GM21619 (cell line): ENCODE results near the gene SLC6A18.

Experiments used
- ATAC-seq: cut with Tn5 transposase; IDR thresholded peaks from one replicate; pipeline ENCODE4 v1.9.1; 2021; ENCODE audit not compliant: unreplicated experiment

Gene SLC6A18

GRCh38 chr5:1225081-1225480, at the start of gene SLC6A18:
Gene SLC6A18 (plus strand): TSS chr5:1225381. CDS start chr5:1225478, 97 bp downstream.
- no peak for ATAC-seq

- ATAC-seq = no peak
Observed at GRCh38 chr5:1175801-1176472, 49.2 kb upstream of the SLC6A18 start.

DNA sequence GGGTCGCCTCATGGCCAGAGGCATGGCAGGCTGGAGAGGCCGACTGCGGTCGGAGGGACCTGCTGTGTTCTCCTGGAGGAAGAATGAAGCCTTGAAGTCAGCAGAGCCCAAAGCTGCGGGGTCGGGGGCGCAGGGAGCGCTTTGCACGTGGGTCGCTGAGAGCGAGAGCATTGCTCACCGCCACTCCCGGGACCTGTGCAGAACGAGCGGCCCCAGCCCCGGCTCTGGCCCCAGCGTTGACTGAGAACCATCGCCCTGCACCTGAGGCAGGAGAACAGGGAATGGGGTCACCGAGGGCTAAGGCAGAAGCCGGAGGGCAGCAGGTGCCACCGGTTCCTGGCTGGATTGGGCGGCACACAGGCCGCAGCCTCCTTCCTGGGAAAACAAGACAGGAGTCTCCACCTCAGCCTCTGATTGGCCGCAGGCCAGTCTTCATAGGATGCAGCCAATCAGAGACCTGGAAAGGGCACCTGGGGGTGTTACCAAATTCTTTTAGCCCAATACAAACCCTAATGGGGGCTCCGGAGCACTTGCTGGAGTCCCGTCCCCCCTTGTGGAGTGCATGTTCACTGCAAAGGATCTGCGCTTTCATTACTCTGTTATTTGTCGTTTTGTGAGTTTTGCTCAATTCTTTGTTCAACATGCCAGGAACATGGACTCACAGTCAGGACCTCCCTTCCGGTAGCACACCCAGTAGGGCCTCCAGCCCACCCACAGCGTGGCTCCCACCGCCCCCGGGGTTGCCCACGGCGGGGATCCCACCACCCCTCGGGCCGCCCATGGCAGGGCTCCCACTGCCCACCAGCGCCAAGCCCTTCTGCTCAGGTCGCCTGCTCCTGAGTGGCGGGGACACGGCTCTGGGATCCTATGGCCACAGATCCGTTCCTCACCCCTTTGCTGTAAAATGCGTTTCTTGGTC, 48.4 kb upstream of the SLC6A18 start:
- ATAC-seq = no peak

DNA sequence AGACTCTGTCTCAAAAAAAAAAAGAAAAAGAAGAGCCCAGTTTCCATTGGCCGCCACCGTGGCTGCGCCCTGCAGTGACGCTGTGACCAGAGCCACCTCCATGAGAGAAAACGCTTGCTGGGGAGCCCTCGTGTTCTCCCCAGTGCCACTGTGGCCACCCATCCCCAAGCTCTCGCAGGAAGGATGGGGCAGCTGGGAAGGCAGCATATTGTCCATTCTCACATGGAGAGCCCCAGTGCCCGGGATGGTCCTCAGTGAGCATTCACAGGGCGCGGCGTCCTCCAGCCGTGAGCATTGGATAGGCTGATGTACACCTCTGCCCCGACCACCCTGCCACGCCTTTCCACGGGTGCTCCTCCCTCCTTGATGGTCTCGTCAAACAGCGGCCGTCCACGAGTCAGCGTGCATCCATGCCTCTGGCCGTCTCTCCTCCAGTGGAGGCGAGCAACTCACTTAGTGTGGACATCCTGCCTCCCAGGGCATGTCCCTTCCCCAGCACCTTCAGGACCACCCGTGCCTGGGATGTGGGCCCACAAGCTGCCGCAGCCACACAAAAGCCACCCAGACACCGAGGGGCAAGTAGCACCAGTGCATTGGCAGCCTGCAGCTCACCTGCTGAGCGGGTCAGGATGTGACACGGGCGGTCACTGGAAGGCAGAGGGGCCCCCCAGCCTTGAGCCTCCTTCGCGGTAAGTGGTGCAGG, 47.2 kb upstream of the SLC6A18 start:
- no peak for ATAC-seq

DNA sequence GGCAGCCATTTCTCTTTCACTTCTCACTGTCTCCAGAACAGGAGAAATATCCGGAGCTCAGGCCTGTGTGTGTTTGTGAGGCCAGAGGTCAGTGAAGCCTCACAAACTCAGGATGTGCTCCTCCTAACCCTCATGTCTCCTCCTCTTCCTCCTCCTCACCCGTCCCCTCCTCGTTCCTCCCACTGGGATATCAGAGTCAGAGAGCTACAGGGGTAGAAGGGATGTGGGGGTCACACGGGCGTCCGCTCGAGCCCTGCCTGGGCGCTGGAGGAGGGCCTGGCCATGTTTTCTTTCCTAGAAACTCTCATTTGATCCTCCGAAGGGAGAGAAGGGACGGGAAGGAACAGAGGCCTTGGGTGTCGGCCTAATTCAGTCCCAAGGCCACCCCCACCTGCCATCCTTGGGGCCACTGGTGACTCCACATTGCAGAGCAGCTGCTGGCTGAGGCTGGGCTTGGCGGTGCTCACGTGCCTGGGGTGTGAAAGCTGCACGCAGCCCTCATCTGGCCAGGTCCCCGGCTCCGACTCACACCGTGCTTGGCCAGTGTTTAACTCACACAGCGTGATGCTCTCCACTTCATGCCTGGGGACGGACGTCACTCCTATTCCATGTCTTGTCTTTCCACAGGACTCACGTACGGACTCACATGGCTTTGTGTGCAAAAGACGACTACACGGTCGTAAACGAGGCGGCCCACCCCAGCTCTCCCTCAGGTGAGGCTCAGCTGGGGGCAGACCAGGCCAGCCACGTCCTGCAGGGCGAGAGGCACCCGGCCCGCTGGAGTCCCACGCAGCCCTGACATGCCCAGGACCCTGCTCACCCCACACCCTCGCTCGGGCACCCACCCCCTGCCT, 46.4 kb upstream of the SLC6A18 start:
- no peak for ATAC-seq

GRCh38 chr5:1179383-1179715, 45.8 kb upstream of the SLC6A18 start:
- no peak for ATAC-seq

- no peak for ATAC-seq
Observed at GRCh38 chr5:1180096-1180495, 45.1 kb upstream of the SLC6A18 start.

- no peak for ATAC-seq
Observed at GRCh38 chr5:1180841-1181271, 44.3 kb upstream of the SLC6A18 start.

DNA sequence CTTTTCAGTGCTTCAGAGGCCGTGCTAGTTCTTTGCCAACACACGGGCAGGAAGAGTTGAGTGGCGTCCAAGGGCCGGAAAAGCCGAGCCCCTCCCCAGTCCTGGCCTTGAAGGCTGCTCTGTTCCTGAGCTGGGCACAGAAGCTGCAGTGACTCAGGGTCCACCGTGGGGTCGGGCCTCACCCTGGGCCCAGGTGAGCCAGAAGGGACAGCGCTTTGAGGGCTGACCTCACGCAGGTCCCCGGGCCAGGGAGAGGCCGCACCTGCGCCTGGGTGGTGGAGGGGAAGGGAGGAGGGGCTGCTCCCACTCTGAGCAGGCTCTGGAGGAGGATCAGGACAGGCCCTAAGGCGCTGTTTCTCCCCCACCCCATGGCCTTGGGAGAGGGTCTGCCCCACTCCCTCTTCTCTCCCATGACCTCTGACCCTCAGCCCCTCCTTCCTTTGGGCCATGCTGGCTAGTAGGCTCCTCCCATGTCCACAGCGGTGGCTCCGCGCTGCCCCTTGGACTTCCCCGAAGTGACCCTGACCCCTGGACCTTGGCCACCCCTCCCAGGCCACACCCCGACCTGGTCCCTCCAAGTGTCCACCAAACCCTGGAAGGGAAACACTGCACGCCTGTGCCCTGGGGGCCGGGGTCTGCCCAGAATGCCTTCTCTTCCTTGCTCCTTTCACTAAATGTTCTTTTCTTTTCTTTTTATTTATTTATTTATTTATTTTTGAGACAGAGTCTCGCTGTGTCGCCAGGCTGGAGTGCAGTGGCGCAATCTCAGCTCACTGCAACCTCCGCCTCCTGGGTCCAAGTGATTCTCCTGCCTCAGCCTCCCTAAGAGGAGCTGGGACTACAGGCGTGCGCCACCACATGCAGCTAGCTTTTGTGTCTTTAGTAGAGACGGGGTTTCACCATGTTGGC, 43.5 kb upstream of the SLC6A18 start:
- ATAC-seq = no peak

DNA sequence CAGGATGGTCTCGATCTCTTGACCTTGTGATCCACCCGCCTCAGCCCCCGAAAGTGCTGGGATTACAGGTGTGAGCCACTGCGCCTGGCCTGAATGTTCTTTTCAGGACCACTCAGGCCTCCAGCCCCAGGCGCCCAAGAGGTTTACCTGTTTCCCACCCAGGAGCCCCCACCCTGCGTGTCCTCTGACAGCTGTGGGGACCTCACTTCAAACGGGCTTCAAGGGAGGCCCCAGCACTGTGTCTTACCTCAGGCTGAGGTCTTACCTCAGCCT, 42.9 kb upstream of the SLC6A18 start:
- no peak for ATAC-seq

- no peak for ATAC-seq
Observed at GRCh38 chr5:1182633-1183423, 42.4 kb upstream of the SLC6A18 start.

DNA sequence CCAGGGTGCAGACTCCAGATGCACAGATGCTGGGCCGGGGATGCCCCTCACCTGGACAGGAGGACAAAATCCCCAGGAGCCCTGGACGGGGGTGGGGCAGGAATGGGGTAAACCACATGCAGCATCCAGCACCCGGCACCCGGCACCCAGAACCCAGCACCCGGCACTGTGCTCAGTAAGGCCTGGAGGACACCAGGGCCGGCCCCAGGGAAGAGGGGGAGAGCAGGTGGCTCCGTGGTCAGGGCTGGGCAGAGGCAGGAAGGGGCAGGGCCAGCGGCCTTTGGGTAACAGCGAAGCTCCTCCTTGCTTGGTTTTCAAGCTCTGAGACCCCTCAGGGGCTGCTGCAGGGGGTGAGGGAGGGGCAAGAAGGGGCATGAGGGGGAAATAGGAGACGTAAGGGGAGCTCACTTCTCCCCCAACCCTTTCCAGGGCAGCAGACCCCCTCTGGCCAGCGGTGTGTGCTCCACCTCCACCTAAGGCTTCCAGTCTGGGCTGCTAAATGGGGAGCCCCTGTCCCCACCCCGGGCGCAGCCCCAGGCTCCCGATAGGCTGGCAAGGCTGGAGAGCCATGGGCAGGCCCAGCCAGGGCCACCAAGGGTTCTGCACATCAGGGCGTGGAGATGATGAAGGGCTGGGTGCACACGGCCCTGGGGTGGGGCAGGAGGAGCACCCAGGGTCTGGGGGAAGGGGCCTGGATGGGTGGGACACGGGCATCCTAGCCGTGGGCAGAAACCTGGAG, 41.6 kb upstream of the SLC6A18 start:
- no peak for ATAC-seq

DNA sequence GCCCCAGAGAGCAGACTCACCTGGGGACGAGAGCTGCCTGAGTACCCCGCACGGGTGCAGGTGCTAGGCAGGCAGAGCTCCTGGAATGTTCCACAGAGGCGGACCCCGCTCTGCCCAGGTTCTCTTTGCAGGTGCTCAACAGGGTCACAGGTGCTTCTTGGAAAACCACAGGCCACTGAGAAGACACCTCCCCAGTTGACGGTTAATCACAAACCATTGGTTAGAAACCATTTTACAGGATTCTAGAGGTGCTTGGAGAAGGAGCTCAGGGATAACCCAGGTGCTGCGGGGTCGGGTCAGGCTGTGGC, 41.1 kb upstream of the SLC6A18 start:
- ATAC-seq = no peak

DNA sequence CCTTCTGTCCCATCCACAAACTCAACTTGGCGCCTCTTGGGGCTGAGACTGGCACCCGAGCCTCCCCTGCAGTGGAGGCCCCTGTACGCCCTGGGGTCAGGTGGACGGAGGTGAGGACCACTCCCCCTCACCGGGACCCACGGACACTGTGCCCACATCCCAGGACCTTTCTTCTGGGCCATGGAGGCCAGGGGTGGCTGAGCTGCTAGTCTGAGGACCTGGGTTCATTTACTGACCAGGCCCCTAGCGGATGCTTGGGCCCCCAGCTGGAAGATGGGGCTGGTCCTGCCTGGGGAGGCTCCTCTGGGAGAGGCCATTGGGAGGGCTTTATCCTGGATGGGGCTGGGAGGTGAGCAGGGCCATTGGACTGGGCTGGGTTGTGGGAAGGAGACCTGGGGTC, 40.7 kb upstream of the SLC6A18 start:
- ATAC-seq = no peak

DNA sequence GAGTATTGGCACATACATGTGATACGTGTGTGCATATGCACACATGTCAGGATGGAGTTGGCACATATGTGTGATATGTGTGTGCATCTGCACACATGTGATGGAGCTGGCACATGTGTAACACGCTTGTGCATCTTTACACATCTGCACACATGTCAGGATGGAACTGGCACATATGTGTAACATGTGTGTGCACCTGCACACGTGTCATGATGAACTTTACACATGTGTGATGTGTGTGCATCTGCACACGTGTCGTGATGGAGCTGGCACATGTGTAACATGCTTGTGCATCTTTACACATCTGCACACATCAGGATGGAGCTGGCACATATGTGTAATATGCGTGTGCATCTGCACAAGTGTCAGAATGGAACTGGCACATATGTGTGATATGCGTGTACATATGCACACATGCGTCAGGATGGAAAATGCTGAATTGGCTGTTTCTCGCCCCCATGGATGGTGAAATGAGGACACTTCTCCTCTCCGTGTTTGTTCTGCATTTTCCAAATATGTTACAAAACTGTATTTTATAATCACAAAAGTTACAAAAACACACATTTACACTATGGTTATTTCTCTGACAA, 40.0 kb upstream of the SLC6A18 start:
- ATAC-seq = no peak

DNA sequence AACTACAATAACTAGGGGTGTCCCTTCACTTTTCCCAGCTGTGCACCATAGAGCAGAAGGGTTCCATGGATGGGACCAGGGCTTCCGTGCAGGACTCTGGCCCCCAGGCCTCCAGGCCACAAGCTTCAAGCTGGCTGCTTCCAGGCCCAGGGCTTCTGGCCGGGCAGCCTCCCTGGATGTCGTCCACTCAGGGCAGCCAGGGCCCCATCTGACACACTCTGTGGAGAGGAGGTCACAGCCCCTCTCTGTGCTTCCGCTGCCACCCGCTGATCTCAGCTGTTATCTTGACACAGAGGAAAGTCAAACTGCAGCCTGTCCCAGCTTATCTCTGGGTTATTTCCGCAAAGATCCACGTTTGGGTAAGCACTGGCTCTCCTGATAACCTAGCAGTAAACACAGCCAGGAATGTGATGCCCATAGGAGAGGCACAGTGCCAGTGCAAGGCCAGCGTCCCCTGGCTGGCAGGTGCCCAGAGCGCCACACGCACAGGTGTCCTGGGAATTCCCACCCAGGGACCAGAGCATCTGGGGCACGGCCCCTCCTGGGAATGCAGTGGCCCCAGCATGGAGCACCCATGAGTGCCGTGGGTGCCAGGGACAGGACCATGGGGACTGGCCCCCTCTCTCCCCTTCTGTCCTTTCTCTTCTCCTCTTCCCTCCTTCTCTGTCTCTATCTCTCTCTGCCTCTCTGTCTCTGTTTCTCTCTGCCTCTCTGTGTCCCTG, 39.4 kb upstream of the SLC6A18 start:
- ATAC-seq = no peak

DNA sequence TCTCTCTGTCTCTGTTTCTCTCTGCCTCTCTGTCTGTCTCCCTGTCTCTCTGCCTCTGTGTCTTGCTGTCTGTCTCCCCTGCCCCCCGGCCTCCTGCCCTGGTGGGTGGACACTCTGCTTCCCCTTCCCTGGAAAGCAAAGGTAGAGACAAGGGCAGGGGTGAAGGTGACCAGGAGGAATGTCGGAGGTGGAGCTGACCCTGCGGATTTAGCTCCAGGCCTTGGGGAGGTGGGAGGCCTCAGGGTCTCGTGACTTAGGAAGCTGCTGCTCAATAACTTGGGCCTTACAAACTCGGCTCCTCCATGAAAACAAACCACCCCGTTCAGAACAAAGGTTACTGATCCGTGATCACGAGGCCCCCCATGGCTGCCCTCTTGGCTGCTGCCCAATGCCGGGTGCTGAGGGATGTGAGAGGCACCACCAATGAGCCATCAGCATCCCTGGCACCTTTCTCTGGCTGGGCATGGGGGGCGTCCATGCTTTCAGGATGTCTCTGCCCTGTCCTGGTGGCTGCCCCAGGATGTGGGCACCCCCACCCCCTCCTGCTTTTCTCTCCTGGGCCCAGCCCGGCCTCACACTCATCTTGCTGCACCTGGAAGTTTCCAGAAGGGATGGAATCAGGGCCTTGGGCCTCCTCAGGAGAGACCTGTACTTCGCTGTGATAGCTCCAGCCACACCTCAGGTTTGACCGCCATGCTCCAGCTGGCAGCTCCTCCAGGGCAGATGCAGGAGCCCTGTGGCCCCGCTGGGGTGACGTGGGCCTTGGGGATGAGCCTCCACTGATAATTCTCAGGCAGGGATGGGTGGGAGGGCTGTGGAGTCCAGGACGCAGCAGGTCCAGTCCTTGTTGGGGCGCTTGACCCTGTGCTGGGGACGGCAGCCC, 38.6 kb upstream of the SLC6A18 start:
- ATAC-seq = no peak
